B cell (primary cell): ENCODE results near the gene MX1. TPM values are rescaled to one million over a fixed set of nuclear protein-coding genes. Genes with fewer than 3 reads are reported as not detected.

Source experiments
- ATAC-seq: fragments of 200-7000 bp; cut with Tn5 transposase; one replicate; pipeline ENCODE4 v1.10.0; 2021; ENCODE audit warnings: low read depth, mild to moderate bottlenecking, moderate number of reproducible peaks, moderate library complexity
- CTCF ChIA-PET: fragments of 350-600 bp; sonication (Branson Sonifier 250); formaldehyde crosslinking; loops from one replicate; lab custom pipeline; 2021; ENCODE audit warnings: antibody characterized with exemption, inconsistent platforms; lab: Charles Lee
- POLR2A ChIA-PET: fragments of 350-600 bp; sonication (Branson Sonifier 250); formaldehyde crosslinking; loops from one replicate; lab custom pipeline; 2021; ENCODE audit warnings: antibody characterized with exemption; lab: Charles Lee
- DNase-seq: peaks from one replicate; pipeline ENCODE4 v3.0.0; 2013
- H2AFZ ChIP-seq: 2 replicates; pipeline ENCODE4 v1.6.1; 2012; ENCODE audit warnings: mild to moderate bottlenecking, low read depth, low read length; ENCODE audit not compliant: insufficient read depth, poor library complexity, severe bottlenecking
- H3K27ac ChIP-seq, 2 donors: 1 replicate in 1 of 2; 2 replicates in 1 of 2; pipeline ENCODE4 v1.5.1; 2012 to 2013; ENCODE audit warnings: low read length in 2 of 2, mild to moderate bottlenecking in 2 of 2, moderate library complexity in 1 of 2
- H3K27me3 ChIP-seq, 4 experiments: fragments of 200-600 bp in 1 of 4; sonication (generic) in 1 of 4; replicated peaks in 1 of 4; 1 replicate in 2 of 4; 2 replicates in 2 of 4; pipeline versions ENCODE4 v1.6.1 to v1.7.0; 2013 to 2016; ENCODE audit warnings: low read length in 3 of 4, mild to moderate bottlenecking in 2 of 4, mixed read lengths in 1 of 4, moderate library complexity in 1 of 4; ENCODE audit not compliant: insufficient read depth in 4 of 4, control insufficient read depth in 3 of 4; ENCODE audit errors: control extremely low read depth in 1 of 4
- H3K36me3 ChIP-seq, 2 experiments: replicated peaks in 1 of 2; 1 replicate in 1 of 2; 2 replicates in 1 of 2; pipeline versions ENCODE4 v1.6.1 to v1.7.1; 2013; ENCODE audit warnings: low read length in 1 of 2; ENCODE audit not compliant: insufficient read depth in 2 of 2, control insufficient read depth in 1 of 2; ENCODE audit errors: control extremely low read depth in 1 of 2, extremely low read depth in 1 of 2
- H3K4me1 ChIP-seq, 2 donors: fragments of 200-600 bp in 1 of 2; sonication (generic) in 1 of 2; 1 replicate in 1 of 2; 2 replicates in 1 of 2; pipeline versions ENCODE4 v1.5.1 to v1.6.1; 2013 to 2017; ENCODE audit warnings: low read length in 2 of 2; ENCODE audit not compliant: control insufficient read depth in 2 of 2, insufficient read depth in 2 of 2
- H3K4me2 ChIP-seq: replicated peaks from 2 replicates; pipeline ENCODE3; 2012; ENCODE audit warnings: mild to moderate bottlenecking, low read depth, low read length; ENCODE audit not compliant: poor library complexity, severe bottlenecking
- H3K4me3 ChIP-seq, 5 experiments: fragments of 200-600 bp in 1 of 5; sonication (generic) in 1 of 5; 1 replicate in 3 of 5; 2 replicates in 2 of 5; pipeline versions ENCODE4 v1.5.1 to v1.7.0; 2011 to 2016; ENCODE audit warnings: low read length in 4 of 5, mild to moderate bottlenecking in 4 of 5, low read depth in 2 of 5, control low read depth in 1 of 5, moderate library complexity in 1 of 5; ENCODE audit not compliant: insufficient read depth in 1 of 5; ENCODE audit errors: control extremely low read depth in 1 of 5, extremely low read depth in 1 of 5
- H3K79me2 ChIP-seq: fragments of 200-600 bp; sonication (generic); one replicate; pipeline ENCODE4 v1.6.0; 2016; ENCODE audit warnings: low read length; ENCODE audit not compliant: control insufficient read depth, insufficient read depth
- H3K9ac ChIP-seq: fragments of 200-600 bp; sonication (generic); 2 replicates; pipeline ENCODE4 v1.6.1; 2017; ENCODE audit warnings: mild to moderate bottlenecking, low read length, moderate library complexity
- H3K9me3 ChIP-seq, 3 donors: one replicate each; pipeline versions ENCODE4 v1.6.1 to v1.7.1; 2013; ENCODE audit warnings: low read length in 2 of 3; ENCODE audit not compliant: control insufficient read depth in 2 of 3, insufficient read depth in 1 of 3; ENCODE audit errors: control extremely low read depth in 1 of 3
- H4K20me1 ChIP-seq: 2 replicates; pipeline ENCODE4 v1.6.0; 2012; ENCODE audit warnings: mild to moderate bottlenecking, low read length; ENCODE audit not compliant: insufficient read depth, control insufficient read depth, poor library complexity, severe bottlenecking
- H3K27ac Mint-ChIP-seq: one replicate; pipeline ENCODE4 v1.8.0; 2021; ENCODE audit warnings: mixed read lengths
- H3K27me3 Mint-ChIP-seq: one replicate; pipeline ENCODE4 v1.8.0; 2021; ENCODE audit warnings: mixed read lengths
- H3K4me1 Mint-ChIP-seq: one replicate; pipeline ENCODE4 v1.8.0; 2021; ENCODE audit warnings: mixed read lengths
- H3K4me3 Mint-ChIP-seq: one replicate; pipeline ENCODE4 v1.8.0; 2021; ENCODE audit warnings: mixed read lengths
- H3K9me3 Mint-ChIP-seq: one replicate; pipeline ENCODE4 v1.8.0; 2022; ENCODE audit warnings: mixed read lengths; ENCODE audit not compliant: insufficient read depth
- EZH2 ChIP-seq: IDR thresholded peaks from 2 replicates; pipeline ENCODE4 v1.6.1; 2012; ENCODE audit warnings: borderline replicate concordance, low read depth, mild to moderate bottlenecking, moderate library complexity, low read length; ENCODE audit not compliant: insufficient read depth, poor library complexity, severe bottlenecking
- WGBS: methylation state at CpG from one replicate; pipeline ENCODE4 v1.1.5; 2013; ENCODE audit warnings: missing lambda C conversion rate; ENCODE audit not compliant: insufficient coverage; 5-methylcytosine and 5-hydroxymethylcytosine counted together
- intact Hi-C: fragments of 100-400 bp; cut with micrococcal nuclease; formaldehyde crosslinking; loops from one replicate; pipeline ENCODE4 v1.10.0; 2022
- polyA plus RNA-seq: library from polyadenylated mRNA; depleted of rRNA; stranded (reverse); fragments of >200 nt; gene quantifications from 2 replicates; pipeline ENCODE4 v1.2.3, GENCODE V29; 2012
- total RNA-seq, 2 donors: library from RNA; stranded (reverse); fragments of 120-200 nt in 1 of 2; gene quantifications; 1 replicate in 1 of 2; 2 replicates in 1 of 2; pipeline versions ENCODE4 v1.2.3 to v1.2.4, GENCODE V29; 2013 to 2022
- TF ChIP-seq, protein P1 (sequence below): fragments of 200-600 bp; IDR thresholded peaks from one replicate; pipeline ENCODE4 v1.8.0; 2022; ENCODE audit warnings: antibody characterized with exemption, mild to moderate bottlenecking

Gene MX1
- total and polyA plus RNA-seq, 2 donors (not counting 1 experiment from before 2014, with no cell fraction given) = 57.6 to 62.9 TPM

DNA sequence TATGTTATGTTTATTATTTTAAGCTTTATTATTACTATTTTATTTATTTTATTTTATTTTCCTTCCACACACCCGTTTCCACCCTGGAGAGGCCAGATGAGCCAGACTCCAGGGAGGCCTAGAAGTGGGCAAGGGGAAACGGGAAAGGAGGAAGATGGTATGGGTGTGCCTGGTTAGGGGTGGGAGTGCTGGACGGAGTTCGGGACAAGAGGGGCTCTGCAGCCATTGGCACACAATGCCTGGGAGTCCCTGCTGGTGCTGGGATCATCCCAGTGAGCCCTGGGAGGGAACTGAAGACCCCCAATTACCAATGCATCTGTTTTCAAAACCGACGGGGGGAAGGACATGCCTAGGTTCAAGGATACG is 468 bp upstream of the MX1 start:
- POLR2A ChIA-PET = interaction anchor here (2.1 kb wide), 1 partner anchor 57 kb away, joined by 17 read pairs; no protein-coding TSS in a partner anchor
- 45% methylated on average over 4 of the region's 7 CpGs for WGBS
- intact Hi-C loops = no loop called here
- H3K4me1 ChIP-seq = peaks cover 53 to 71% of the 10 kb centered on the region in 2 donors
- ATAC-seq = no peak
- CTCF ChIA-PET = interaction anchor here (3.6 to 4.4 kb wide), 2 partner anchors 57 to 142 kb away, joined by 15 to 23 read pairs; no protein-coding TSS in a partner anchor
- no peak for TF ChIP-seq EZH2
- TF ChIP-seq, protein P1, sequence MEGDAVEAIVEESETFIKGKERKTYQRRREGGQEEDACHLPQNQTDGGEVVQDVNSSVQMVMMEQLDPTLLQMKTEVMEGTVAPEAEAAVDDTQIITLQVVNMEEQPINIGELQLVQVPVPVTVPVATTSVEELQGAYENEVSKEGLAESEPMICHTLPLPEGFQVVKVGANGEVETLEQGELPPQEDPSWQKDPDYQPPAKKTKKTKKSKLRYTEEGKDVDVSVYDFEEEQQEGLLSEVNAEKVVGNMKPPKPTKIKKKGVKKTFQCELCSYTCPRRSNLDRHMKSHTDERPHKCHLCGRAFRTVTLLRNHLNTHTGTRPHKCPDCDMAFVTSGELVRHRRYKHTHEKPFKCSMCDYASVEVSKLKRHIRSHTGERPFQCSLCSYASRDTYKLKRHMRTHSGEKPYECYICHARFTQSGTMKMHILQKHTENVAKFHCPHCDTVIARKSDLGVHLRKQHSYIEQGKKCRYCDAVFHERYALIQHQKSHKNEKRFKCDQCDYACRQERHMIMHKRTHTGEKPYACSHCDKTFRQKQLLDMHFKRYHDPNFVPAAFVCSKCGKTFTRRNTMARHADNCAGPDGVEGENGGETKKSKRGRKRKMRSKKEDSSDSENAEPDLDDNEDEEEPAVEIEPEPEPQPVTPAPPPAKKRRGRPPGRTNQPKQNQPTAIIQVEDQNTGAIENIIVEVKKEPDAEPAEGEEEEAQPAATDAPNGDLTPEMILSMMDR = no peak
- Mint-ChIP-seq H3K9me3 (no peaks in the 10 kb centered on the region), H3K27ac (peak overlapping the region; percentile 98), H3K4me1 (peaks cover 75% of the 10 kb centered on the region), H3K4me3 (peak overlapping the region; percentile 99), H3K27me3 (no peaks in the 10 kb centered on the region)
- peaks cover 12% of the 10 kb centered on the region for H3K79me2 ChIP-seq
- H3K27ac ChIP-seq = peak overlapping the region; percentile 69 to 83
- H3K4me3 ChIP-seq = peak overlapping the region; percentile 55 to 93 (median 74)
- H3K4me2 ChIP-seq = peak overlapping the region; percentile 95
- peaks cover 3 to 29% of the 10 kb centered on the region in 2 experiments for H3K36me3 ChIP-seq
- H4K20me1 ChIP-seq = peaks cover 3% of the 10 kb centered on the region
- H3K27me3 ChIP-seq = no peaks in the 10 kb centered on the region
- peak overlapping the region; percentile 87 for H2AFZ ChIP-seq
- DNase-seq = no peak
- peaks cover 0 to 2% (median 0%) of the 10 kb centered on the region in 3 donors for H3K9me3 ChIP-seq
- H3K9ac ChIP-seq = peak overlapping the region; percentile 80

- DNase-seq (no peak), ATAC-seq (no peak)
- Mint-ChIP-seq H3K4me1 (peaks cover 78% of the 10 kb centered on the region), H3K9me3 (no peaks in the 10 kb centered on the region), H3K27me3 (no peaks in the 10 kb centered on the region), H3K27ac (peak overlapping the region; percentile 98), H3K4me3 (peak overlapping the region; percentile 99)
- CTCF ChIA-PET = interaction anchor here (1.7 to 4.4 kb wide), 3 partner anchors 34 to 144 kb away, joined by 3 to 23 read pairs (median 15); no protein-coding TSS in a partner anchor
- Histone ChIP-seq H3K79me2 (peaks cover 12% of the 10 kb centered on the region), H3K9ac (peak overlapping the region; percentile 80), H3K4me3 (peak overlapping the region; percentile 21 to 93 (median 74)), H3K4me1 (peaks cover 62 to 78% of the 10 kb centered on the region in 2 donors), H3K27ac (peak overlapping the region in 1 of 2 donors; percentile 69), H3K4me2 (peak overlapping the region; percentile 95), H4K20me1 (peaks cover 3% of the 10 kb centered on the region), H3K27me3 (no peaks in the 10 kb centered on the region), H2AFZ (peak overlapping the region; percentile 87), H3K9me3 (peaks cover 0 to 2% (median 0%) of the 10 kb centered on the region in 3 donors), H3K36me3 (peaks cover 3 to 29% of the 10 kb centered on the region in 2 experiments)
- 20% methylated on average over 25 of the region's 41 CpGs for WGBS
- intact Hi-C loops = loop anchor here (1.0 to 2.0 kb wide), 2 partner anchors 58 to 259 kb away; partner anchors contain the start of gene BACE2
- POLR2A ChIA-PET = interaction anchor here (0.6 to 1.9 kb wide), 2 partner anchors 58 to 205 kb away, joined by 5 to 11 read pairs; no protein-coding TSS in a partner anchor
- TF ChIP-seq, protein P1 = no peak
- TF ChIP-seq EZH2 = no peak
These were observed 801 bp downstream of the MX1 start for GRCh38 chr21:41426676-41427404.
